HG03558 (cell line): ENCODE data around the gene DNALI1.
"Not testable (repeated sequence)": the region's sequence is repeated elsewhere in the genome, so short reads cannot be mapped to it uniquely, and the experiment has no call there.

Experiments used
- ATAC-seq: cut with Tn5 transposase; IDR thresholded peaks from one replicate; pipeline ENCODE4 v1.9.1; 2021; ENCODE audit warnings: moderate number of reproducible peaks; ENCODE audit not compliant: unreplicated experiment; ENCODE audit errors: extremely low read depth

The DNALI1 gene

GRCh38 chr1:37556712-37557196, at the start of gene DNALI1:
Gene DNALI1, plus strand, starts transcription at chr1:37556940. Its CDS starts 55 bp downstream, at chr1:37556995.
- ATAC-seq = no peak

GRCh38 chr1:37509181-37509580, 47.6 kb upstream of the DNALI1 start:
- no peak for ATAC-seq

GRCh38 chr1:37513795-37514349, 42.9 kb upstream of the DNALI1 start:
- no peak for ATAC-seq

- peak; percentile 49 for ATAC-seq
Observed at GRCh38 chr1:37514350-37515184, 42.2 kb upstream of the DNALI1 start, which contains the start of gene MEAF6. Gene MEAF6, minus strand, starts transcription at chr1:37514766. Its CDS starts 20 bp downstream, at chr1:37514746.

GRCh38 chr1:37515185-37516034, 41.3 kb upstream of the DNALI1 start:
- no peak for ATAC-seq

GRCh38 chr1:37517569-37517968, 39.2 kb upstream of the DNALI1 start:
- ATAC-seq = no peak

- not testable (repeated sequence) for ATAC-seq
Observed at GRCh38 chr1:37518241-37518640, 38.5 kb upstream of the DNALI1 start.

GRCh38 chr1:37518929-37519328, 37.8 kb upstream of the DNALI1 start:
- not testable (repeated sequence) for ATAC-seq

- ATAC-seq = no peak
Observed at GRCh38 chr1:37519613-37520012, 37.1 kb upstream of the DNALI1 start.

GRCh38 chr1:37529888-37530287, 26.9 kb upstream of the DNALI1 start:
- ATAC-seq = not testable (repeated sequence)

GRCh38 chr1:37532418-37533156, 24.2 kb upstream of the DNALI1 start:
- not testable (repeated sequence) for ATAC-seq

- ATAC-seq = no peak
Observed at GRCh38 chr1:37533317-37534093, 23.2 kb upstream of the DNALI1 start.

GRCh38 chr1:37537378-37537777, 19.4 kb upstream of the DNALI1 start:
- no peak for ATAC-seq

GRCh38 chr1:37539154-37539553, 17.6 kb upstream of the DNALI1 start:
- ATAC-seq = not testable (repeated sequence)

GRCh38 chr1:37540036-37540785, 16.5 kb upstream of the DNALI1 start:
- ATAC-seq = no peak

- no peak for ATAC-seq
Observed at GRCh38 chr1:37544530-37544929, 12.2 kb upstream of the DNALI1 start.

GRCh38 chr1:37545019-37545418, 11.7 kb upstream of the DNALI1 start:
- ATAC-seq = no peak

GRCh38 chr1:37549341-37549740, 7.4 kb upstream of the DNALI1 start:
- ATAC-seq = no peak

GRCh38 chr1:37553598-37553926, 3.2 kb upstream of the DNALI1 start:
- ATAC-seq = no peak
